Brain microvascular endothelial cell (primary cell): ENCODE data around the gene C16orf74.

Source experiments
- DNase-seq: peaks from one replicate; pipeline ENCODE4 v3.0.0-alpha.2; 2020
- H3K27ac ChIP-seq: fragments of 250-450 bp; sonication (Bioruptor Pico); 2 replicates; pipeline ENCODE4 v1.5.1; 2020; ENCODE audit warnings: mild to moderate bottlenecking, moderate library complexity
- H3K27me3 ChIP-seq: fragments of 250-450 bp; sonication (Bioruptor Pico); replicated peaks from 2 replicates; pipeline ENCODE4 v1.5.1; 2020; ENCODE audit warnings: mild to moderate bottlenecking
- H3K36me3 ChIP-seq: fragments of 250-450 bp; sonication (Bioruptor Pico); replicated peaks from 2 replicates; pipeline ENCODE4 v1.5.1; 2020; ENCODE audit warnings: mild to moderate bottlenecking
- H3K4me3 ChIP-seq: 2 replicates; pipeline ENCODE4 v1.5.1; 2011; ENCODE audit warnings: low read depth, mild to moderate bottlenecking, control low read depth, low read length, moderate library complexity
- CTCF ChIP-seq: IDR thresholded peaks from 2 replicates; pipeline ENCODE4 v1.5.1; 2011; ENCODE audit warnings: low read depth, mild to moderate bottlenecking, moderate library complexity, low read length, control low read depth, inconsistent platforms; ENCODE audit errors: missing control alignments
- in situ Hi-C: cut with HindIII; loops from 2 replicates; pipeline ENCODE4 v1.10.0; 2017; ENCODE audit warnings: low sequenced_read_pairs, low pct_ligation_motif_present

The C16orf74 gene

GRCh38 chr16:85733155-85733838 lies 17.6 kb downstream of the C16orf74 start:
- Histone ChIP-seq H3K36me3 (no peaks in the 10 kb centered on the region), H3K27me3 (no peaks in the 10 kb centered on the region), H3K27ac (no peak overlapping the region), H3K4me3 (no peak overlapping the region)
- no peak for DNase-seq
- in situ Hi-C loops: no loop called here
- TF ChIP-seq CTCF: no peak

- no peak for TF ChIP-seq CTCF
- Histone ChIP-seq H3K4me3 (no peak overlapping the region), H3K36me3 (no peaks in the 10 kb centered on the region), H3K27ac (no peak overlapping the region), H3K27me3 (no peaks in the 10 kb centered on the region)
- DNase-seq: no peak
- in situ Hi-C loops: no loop called here
Measured at GRCh38 chr16:85731179-85731578, 19.7 kb downstream of the C16orf74 start.

- in situ Hi-C loops: no loop called here
- H3K4me3 ChIP-seq: no peak overlapping the region
- no peaks in the 10 kb centered on the region for H3K36me3 ChIP-seq
- TF ChIP-seq CTCF: no peak
- DNase-seq: no peak
- H3K27me3 ChIP-seq: no peaks in the 10 kb centered on the region
- no peak overlapping the region for H3K27ac ChIP-seq
Measured at GRCh38 chr16:85730186-85730465, 20.8 kb downstream of the C16orf74 start.

- no peak overlapping the region for H3K4me3 ChIP-seq
- H3K27ac ChIP-seq: no peak overlapping the region
- no peak for TF ChIP-seq CTCF
- in situ Hi-C loops: no loop called here
- no peak for DNase-seq
- H3K36me3 ChIP-seq: no peaks in the 10 kb centered on the region
- no peaks in the 10 kb centered on the region for H3K27me3 ChIP-seq
Measured at GRCh38 chr16:85729452-85730185, 21.3 kb downstream of the C16orf74 start.

GRCh38 chr16:85728879-85729278 lies 22.0 kb downstream of the C16orf74 start:
- no peaks in the 10 kb centered on the region for H3K27me3 ChIP-seq
- in situ Hi-C loops: no loop called here
- H3K4me3 ChIP-seq: no peak overlapping the region
- no peaks in the 10 kb centered on the region for H3K36me3 ChIP-seq
- TF ChIP-seq CTCF: peak; percentile 53
- DNase-seq: no peak
- H3K27ac ChIP-seq: no peak overlapping the region
